WTC11 (cell line): Measurements from ENCODE around the gene FUNDC1. TPM values are rescaled to one million over a fixed set of nuclear protein-coding genes. Genes with fewer than 3 reads are reported as not detected.

ENCODE experiments used
- total RNA-seq: library from RNA; stranded (reverse); gene quantifications from 3 replicates; pipeline ENCODE4 v1.2.3, GENCODE V29; 2021

The FUNDC1 gene
- total RNA-seq, 1 experiment from 2014 or later: 20.7 TPM

Other genes with a start within 250 kb of the FUNDC1 start
- gene EFHC2, start 199.2 kb downstream of the FUNDC1 start, total RNA-seq: 2.1 to 2.8 TPM (median 2.7 TPM) in 3 replicates